ENCODE data around the gene KDM5A. TPM values are rescaled to one million over a fixed set of nuclear protein-coding genes. Genes with fewer than 3 reads are reported as not detected.
A peak's percentile ranks its signal among the peaks of the same experiment; 100 is the strongest.

Gene KDM5A
- total RNA-seq, 6 experiments from 2014 or later: 10.8 to 31.0 (median 27.9) TPM

DNA sequence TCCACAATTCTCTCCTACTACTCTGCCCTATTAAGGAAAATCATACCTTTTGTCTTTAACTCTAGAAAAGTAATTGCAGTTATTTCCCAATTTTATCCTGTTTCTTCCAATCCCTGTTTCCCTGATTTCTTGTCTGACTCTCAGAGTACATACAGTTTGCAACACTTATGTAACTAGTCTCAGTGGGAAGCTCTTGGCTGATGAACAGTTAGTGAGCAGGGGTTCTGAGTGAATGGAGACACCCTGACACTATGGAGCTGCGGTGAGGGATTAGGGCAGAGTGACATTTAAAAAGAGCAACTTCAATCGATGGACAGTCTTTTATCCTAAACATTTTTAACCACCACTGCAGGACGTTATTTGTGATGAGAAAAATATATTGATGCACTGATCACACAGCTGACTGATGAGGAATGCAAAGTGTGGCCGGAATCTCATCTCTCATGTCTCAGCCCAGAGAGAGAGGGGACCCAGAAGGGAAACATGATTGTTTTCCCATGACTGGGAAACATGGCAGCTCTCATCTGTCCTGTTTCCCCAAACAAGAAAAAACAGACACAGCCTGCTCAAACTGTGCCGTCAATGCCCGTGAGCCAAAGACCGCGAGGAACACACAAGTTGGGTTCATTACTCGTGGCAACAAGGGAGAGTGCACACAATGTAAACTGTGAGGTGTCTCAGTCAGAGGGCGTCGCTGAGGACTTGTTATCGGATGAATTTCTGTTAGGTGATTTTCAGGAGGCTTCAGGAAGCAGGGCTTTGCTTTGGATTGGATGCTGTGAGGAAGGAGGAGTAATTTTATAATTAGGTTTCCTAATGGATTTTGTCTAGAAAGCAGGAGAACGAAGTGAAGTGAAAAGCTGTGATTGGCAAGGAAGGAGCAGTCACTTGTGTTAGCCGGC is 121.3 kb downstream of the KDM5A start:
- H3K27me3 ChIP-seq: no peaks in the 10 kb centered on the region
- WGBS (ENCODE audit: insufficient coverage, low coverage, low lambda C conversion rate, missing lambda C conversion rate): 39% methylated on average over 14 of the region's 14 CpGs

DNA sequence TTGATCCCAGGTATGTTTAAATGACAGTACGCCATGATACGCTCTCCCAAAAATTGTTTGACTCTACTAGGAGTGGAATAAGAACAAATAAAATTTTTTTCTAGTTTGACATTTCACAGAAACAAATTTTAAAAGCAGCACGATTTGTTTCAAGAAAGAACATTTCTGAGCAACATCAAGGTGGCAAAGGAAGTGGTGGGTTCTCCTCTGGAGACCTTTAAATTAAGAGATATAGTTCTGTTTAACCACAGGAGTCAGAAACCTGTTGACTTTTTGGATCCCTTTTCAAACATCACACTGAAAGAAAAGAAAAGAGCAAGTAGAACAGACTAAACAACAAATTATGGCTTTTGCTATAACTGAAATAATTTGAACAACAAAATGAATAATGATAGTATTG is 124.0 kb downstream of the KDM5A start:
- WGBS (ENCODE audit: insufficient coverage, low coverage, low lambda C conversion rate, missing lambda C conversion rate): 40% methylated on average over 3 of the region's 3 CpGs
- H3K4me3 ChIP-seq: no peak overlapping the region
- H3K27ac ChIP-seq: no peak overlapping the region
- H3K36me3 ChIP-seq: no peaks in the 10 kb centered on the region
- TF ChIP-seq, protein P1, sequence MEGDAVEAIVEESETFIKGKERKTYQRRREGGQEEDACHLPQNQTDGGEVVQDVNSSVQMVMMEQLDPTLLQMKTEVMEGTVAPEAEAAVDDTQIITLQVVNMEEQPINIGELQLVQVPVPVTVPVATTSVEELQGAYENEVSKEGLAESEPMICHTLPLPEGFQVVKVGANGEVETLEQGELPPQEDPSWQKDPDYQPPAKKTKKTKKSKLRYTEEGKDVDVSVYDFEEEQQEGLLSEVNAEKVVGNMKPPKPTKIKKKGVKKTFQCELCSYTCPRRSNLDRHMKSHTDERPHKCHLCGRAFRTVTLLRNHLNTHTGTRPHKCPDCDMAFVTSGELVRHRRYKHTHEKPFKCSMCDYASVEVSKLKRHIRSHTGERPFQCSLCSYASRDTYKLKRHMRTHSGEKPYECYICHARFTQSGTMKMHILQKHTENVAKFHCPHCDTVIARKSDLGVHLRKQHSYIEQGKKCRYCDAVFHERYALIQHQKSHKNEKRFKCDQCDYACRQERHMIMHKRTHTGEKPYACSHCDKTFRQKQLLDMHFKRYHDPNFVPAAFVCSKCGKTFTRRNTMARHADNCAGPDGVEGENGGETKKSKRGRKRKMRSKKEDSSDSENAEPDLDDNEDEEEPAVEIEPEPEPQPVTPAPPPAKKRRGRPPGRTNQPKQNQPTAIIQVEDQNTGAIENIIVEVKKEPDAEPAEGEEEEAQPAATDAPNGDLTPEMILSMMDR (IDR thresholded peaks at IDR 0.05): no peak
- TF ChIP-seq POLR2A (IDR thresholded peaks at IDR 0.05): no peak
- no peaks in the 10 kb centered on the region for H3K9me3 ChIP-seq
- intact Hi-C loops (cut with DNase I): no loop called here
- DNase-seq (no peak), ATAC-seq (no peak)
- H3K4me1 ChIP-seq: no peaks in the 10 kb centered on the region
- no peaks in the 10 kb centered on the region for H3K27me3 ChIP-seq

More for the DNA sequence above, 121.3 kb downstream of the KDM5A start:
- no peak overlapping the region for H3K4me3 ChIP-seq
- H3K27ac ChIP-seq: no peak overlapping the region
- no peaks in the 10 kb centered on the region for H3K36me3 ChIP-seq
- DNase-seq: no peak
- intact Hi-C loops (cut with DNase I): no loop called here
- H3K4me1 ChIP-seq: no peaks in the 10 kb centered on the region
- H3K9me3 ChIP-seq: no peaks in the 10 kb centered on the region
- no peak for TF ChIP-seq POLR2A (IDR thresholded peaks at IDR 0.05)
- TF ChIP-seq, protein P1 (IDR thresholded peaks at IDR 0.05): no peak
- peak; percentile 36 to 47 (median 44) for ATAC-seq

DNA sequence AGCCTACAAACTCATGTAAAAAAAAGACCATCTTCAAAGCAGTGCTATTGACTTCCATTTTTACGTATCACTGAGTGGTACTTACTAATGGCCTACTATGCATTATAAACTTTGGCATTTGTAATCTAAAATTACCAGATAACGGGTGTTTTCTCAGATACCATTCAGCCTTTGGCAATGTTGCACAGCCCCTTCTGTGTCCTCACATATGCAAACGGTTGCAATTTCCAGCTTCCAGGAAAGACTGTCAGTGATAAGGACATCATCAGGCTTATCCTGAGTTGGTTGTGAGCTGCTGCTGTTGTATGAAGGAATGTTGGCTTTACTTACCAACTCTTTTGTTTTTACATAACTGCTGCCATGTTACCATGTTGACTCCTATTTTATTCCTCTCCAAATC is 124.9 kb downstream of the KDM5A start:
- Histone ChIP-seq H3K4me3 (no peak overlapping the region), H3K9me3 (no peaks in the 10 kb centered on the region), H3K27ac (no peak overlapping the region), H3K27me3 (no peaks in the 10 kb centered on the region), H3K4me1 (no peaks in the 10 kb centered on the region), H3K36me3 (no peaks in the 10 kb centered on the region)
- no peak for TF ChIP-seq POLR2A (IDR thresholded peaks at IDR 0.05)
- TF ChIP-seq, protein P1 (IDR thresholded peaks at IDR 0.05): no peak
- intact Hi-C loops (cut with DNase I): no loop called here
- no peak for DNase-seq
- ATAC-seq: peak in 1 of 4 donors; percentile 37
- WGBS (ENCODE audit: insufficient coverage, low coverage, low lambda C conversion rate, missing lambda C conversion rate): 52% methylated on average over 3 of the region's 3 CpGs

DNA sequence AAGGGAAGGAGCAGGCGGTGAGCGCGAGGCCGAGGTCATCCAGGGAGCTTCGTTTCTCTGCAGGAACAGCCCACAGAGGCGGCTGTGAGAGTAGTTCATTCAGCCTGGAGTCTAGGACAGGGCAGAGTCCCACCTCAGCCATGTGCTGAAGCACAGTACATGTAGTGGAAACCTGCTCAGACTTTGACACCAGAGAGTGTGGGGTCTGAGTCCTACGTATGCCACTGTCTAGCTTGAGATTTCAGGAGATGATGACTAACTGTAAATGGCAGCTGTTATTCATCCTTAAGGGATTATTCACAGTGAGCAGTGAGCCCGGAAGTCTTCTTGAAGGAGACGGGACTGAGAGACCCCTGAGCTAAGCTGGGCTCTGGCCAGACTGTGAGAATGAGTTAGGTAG is 125.5 kb downstream of the KDM5A start:
- ATAC-seq (no peak), DNase-seq (no peak)
- 80% methylated on average over 9 of the region's 9 CpGs for WGBS (ENCODE audit: insufficient coverage, low coverage, low lambda C conversion rate, missing lambda C conversion rate)
- Histone ChIP-seq H3K9me3 (no peaks in the 10 kb centered on the region), H3K4me1 (no peaks in the 10 kb centered on the region), H3K27ac (no peak overlapping the region), H3K4me3 (no peak overlapping the region), H3K27me3 (no peaks in the 10 kb centered on the region), H3K36me3 (no peaks in the 10 kb centered on the region)
- intact Hi-C loops (cut with DNase I): no loop called here
- TF ChIP-seq, protein P1 (IDR thresholded peaks at IDR 0.05): no peak
- TF ChIP-seq POLR2A (IDR thresholded peaks at IDR 0.05): no peak
